NCI-H2171 treated with DMSO at 0.1 percent for 48 hours (cell line): ENCODE measurements around the gene FTO.

Experiments used
- DNase-seq: peaks from one replicate; lab custom pipeline; 2025; lab: John Stamatoyannopoulos, UW

The FTO gene

DNA sequence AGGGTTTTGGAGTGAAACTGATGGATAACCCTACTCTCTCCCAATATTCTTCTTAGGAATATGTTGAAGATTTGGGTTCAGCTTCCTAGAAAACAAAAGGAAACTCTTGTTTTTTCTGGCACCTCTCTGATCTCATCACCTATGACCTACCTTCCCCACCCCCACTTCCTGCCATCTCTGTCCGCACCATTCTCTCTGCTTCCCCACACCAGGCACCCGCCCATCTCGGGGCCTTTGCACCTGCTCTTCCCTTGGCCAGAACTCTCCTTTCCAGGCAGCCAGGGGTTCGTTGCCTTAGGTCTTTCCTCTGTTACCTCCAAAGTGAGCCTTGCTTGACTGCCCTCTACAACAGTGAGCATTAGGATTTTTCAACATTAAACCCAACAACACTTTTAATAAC is 423.0 kb downstream of the FTO start:
- DNase-seq: no peak

DNA sequence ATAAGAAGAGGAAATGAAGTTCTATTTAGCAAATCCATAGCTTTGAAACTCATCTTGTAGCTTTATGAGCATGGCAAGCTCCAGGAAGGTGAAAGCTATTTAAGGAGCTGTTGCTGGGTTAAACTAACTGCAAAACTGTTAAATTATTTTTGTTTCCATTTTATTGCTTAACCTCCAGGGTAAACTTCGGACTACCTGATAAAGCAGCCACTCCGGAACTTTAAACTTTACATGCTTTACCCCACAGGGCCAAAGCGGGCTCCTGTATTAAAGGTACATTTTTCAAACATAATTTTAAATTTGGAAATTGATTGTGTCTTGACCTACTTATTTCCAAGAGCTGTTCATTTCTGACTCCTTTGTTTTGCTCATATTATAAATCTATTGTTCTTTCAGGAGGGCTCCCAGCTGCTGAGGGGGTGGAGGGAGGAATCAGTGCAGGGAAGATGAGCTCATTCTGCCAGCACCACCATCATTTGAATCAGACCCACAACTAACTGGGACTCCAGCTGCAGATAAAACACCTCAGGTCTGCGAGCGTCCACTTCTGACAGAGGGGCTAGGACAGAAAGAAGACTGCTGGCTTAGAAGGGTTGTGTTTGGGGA is 424.8 kb downstream of the FTO start:
- no peak for DNase-seq

DNA sequence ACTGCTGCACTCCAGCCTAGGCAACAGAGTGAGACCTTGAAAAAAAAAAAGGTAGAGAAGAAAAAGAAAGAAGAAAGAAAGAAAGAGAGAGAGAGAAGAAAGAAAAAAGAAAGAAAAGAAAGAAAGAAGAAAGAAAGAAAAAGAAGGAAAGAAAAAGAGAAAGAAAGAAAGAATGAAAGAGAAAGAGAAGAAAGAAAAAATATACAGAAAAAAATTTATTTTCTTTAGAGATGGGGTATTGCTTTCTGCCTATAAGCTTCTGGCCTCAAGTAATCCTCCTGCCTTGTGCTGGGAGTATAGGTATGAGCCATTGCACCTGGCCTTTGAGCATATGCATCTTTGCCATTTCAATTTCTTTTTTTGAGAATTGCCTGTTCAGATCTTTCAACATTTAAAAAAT is 425.9 kb downstream of the FTO start:
- no peak for DNase-seq

DNA sequence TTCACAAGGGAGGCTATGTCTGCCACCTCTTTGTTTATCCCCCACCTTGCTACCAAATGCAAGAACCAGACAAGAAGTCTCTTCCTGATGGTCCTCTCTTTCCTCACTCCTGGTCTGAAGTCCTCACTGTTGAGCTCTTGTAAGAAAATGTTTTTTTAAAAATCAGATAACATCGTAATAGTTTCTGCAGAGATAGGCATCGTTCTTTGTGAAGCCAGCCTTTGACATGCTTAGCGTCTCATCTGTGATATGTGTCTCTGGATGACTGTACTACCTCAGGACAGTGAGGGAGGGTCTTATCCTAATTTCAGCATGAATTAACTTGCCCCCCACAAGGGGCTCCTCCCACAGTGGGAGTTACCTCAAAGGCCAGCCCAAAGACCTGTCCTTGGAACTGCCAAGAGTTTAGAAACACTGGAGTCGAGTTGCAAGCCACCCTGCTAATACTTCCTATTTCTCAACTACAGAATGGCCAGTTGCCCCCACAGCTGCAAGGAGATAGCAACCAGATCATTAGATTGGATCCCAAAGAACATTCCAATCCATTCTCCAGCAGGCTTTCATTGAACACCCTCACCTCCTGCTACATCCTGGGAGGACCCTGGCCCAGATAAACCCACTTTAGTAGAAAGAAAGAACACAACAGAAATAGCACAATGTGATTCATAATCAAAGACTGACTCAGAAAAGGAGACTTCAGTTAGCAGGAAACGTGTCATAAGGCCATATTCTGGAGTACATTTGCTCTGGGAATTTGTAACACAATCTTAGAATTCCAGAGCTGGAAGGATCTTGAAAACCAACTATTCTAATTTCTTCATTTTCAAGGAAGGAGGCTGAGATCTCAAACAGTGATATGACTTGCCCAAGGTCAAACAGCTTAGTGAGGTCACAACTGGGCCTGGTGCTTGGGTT is 431.7 kb downstream of the FTO start:
- no peak for DNase-seq

DNA sequence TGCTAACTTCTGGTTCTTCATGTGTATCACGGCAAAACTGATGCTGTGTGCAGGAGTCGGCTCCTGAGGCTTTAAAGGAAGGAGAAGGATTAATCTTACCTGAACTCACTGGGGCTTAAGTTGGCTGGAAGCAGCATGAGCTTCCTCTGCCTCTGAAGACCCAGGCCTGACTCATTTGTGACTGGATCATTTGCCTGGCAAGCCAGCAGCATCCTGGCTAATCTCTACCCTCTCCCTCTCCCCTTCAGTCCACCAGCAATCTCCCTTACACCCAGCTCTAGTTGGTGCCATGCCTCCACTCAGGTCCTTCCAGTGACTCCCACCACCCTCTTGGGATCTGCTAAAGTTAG is 432.3 kb downstream of the FTO start:
- DNase-seq: no peak

DNA sequence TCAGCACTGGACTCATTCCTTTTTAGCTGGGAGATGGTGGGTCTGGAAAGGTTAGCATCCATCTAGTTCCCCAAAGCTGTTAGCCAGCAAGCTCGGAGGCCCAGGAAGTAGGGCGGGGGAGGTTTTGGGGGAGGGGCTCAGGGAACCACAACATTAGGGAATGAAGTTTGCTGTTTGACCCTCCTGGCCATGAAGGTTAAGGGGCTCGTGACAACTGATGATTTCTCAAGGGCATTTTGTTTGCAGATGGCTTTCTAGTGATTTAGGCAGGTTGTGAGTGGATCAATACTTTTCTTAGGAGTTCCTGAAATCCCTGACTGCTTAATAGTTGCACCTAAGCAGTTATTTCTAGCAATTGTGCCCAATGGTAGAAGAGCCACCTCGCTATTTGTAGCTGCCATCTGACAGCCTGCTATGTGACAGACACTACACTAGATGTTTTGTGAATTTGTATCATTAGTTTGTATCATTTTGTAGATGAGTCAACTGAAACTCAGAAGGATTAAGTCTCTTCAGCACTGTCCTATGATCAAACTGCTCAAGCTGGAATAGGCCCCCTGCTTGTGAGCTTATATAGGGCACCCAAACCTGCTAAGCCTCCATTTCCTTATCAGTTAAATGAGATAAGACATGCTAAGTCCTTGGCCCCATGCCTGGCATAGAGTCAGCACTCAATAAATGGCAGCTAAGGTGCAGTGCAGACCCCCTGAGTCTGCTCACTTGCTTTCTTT is 436.3 kb downstream of the FTO start:
- DNase-seq: no peak

DNA sequence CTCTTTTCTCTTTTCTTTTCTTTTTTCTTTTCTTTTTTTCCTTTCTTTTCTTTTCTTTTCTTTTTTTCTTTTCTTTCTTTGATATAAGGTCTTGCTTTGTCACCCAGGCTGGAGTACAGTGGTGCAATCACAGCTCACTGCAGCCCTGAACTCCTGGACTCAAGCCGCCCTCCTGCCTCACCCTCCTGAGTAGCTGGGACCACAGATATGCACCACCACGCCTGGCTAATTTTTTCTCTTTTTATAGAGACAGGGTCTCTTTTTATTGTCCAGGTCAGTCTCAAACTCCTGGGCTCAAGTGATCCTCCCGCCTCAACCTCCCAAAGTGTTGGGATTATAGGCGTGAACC is 436.8 kb downstream of the FTO start:
- DNase-seq: no peak

DNA sequence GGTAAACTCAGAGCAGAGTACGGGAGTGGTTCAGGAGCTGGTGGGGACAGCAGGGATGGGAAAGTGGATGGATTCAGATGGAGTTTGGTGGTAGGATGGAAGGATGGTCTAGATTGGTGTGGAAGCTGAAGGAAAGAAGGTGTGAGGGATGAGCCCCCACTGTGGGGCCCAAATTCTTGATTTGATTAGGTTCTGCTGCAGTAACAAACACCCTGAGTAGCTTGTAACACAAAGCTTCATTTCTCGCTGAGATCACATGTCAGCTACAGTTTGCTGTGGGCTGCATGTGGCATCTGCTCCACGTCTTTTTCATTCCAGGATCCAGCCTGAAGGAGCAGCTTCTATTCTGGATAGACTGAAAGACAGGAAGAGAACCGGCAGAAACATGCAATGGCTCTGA is 438.8 kb downstream of the FTO start:
- DNase-seq: no peak

DNA sequence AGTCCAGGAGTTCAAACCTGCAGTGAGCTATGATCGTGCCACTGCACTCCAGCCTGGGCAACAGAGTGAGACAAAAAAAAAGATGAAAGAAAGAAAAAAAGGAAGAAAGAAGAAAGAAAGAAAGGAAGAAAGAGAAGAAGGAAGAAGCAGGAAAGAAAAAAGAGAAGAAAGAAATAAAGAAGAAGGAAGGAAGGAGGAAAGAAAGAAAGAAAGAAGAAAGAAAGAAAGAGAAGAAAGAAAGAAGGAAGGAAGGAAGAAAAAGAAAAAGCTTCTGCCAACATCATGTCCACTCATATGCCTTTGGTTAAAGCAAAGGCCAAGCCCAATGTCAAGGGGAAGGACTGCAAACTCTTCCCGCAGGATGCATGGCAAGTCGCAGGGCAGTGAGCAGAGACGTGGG is 439.5 kb downstream of the FTO start:
- DNase-seq: no peak

DNA sequence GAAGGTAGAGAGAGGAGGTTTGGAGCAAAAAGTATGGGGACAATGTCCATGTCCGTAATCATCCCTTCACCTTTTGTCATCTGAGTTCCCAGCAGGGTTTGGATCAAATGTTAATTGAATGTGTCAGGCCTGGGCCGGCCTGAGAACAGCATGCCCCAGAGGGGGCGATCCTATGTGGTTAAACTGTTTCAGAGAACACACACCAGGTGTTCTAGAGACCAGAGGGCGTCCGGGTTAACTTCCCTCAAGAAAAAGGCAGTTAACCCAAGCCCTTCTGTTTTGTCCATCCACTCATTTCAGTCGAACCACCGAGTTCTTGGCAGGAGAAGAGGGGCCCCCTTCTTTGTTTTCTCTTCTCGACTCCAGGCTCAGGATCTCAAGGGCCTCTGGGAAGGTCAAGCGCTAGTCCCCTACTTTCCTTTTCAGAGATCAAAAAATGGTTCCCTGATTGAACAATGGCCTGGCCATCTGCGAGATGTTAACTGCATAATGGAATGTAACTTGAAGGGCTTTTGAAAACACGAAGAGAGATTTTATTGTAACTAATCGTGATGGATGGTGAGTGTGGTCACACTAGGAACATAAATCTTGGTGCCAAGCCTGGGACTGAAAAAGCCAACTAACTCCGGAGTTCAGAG is 440.1 kb downstream of the FTO start:
- DNase-seq: no peak

DNA sequence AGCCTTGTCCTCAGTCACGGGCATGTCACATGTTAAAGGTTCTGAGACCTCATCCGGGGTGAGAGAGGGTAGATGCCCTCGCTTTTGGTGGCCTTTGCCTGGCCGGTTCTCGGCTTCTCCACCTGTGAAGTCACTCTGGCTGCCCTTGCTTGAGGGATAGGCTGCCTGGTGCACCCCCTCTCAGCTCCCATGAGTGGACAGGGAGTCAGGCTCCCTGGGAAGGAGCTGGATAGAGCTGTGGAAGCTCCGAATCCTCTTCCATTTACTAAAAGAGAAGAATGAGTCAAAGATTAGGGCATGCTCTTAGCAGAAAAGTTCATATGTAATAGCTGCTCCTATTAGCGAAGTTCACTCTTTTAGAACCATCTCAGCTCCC is 440.6 kb downstream of the FTO start:
- no peak for DNase-seq

DNA sequence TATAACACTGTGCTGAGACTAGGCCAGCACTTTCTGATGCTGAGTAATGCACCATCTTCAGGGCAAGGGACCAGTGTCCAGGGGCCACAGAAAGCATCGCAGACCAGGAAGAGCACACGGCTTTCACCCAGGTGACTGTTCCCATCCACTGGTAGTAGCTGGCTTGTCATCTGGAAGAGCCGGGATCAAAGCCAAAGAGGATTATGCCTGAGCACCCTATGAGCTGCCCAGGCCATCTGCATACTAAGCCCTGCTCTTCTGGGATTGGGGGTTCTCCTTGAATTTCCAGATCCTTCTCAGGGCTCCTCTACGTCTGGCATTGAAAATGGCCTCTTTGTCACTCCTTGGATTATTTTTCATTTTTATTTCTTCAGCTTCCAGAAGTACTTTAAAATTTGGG is 441.9 kb downstream of the FTO start:
- DNase-seq: peak; percentile 58

DNA sequence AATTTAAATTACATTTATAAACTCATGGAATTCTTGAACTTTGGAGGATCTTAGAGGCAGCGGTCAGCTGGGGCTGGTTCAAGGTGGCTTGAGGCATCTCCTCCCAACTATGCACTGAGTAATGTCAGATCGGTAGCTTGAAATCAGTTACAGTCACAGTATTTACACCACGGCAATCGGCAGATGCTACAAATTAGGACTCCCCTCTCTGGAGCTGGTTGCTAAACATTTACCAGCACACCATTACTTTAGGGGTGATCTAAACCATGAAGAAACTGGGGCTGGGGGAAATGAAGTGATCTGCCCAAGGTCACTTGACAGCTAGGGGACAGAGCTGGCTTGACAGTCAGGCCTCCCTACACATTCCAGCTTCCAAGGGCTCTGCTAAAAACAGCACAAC is 445.0 kb downstream of the FTO start:
- DNase-seq: no peak

DNA sequence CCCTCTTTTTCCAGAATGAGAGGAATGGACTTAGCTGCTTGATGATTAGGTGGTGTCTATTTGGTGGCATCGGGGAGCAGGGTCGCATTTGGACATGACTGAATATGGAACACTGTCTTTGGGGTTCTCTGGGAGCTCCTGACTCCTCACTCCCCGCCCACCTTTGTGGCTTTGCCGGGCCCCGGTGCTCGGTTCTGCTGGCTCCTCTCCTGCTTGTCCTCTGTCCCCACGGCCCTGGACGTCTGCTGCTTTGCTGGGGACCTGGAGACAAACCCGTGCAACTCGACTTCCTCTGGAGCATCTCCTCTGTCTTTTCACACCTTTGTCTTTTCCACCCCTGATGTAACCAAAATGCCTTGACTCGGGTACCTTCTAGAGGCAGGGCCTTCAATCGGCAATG is 446.9 kb downstream of the FTO start:
- DNase-seq: no peak

DNA sequence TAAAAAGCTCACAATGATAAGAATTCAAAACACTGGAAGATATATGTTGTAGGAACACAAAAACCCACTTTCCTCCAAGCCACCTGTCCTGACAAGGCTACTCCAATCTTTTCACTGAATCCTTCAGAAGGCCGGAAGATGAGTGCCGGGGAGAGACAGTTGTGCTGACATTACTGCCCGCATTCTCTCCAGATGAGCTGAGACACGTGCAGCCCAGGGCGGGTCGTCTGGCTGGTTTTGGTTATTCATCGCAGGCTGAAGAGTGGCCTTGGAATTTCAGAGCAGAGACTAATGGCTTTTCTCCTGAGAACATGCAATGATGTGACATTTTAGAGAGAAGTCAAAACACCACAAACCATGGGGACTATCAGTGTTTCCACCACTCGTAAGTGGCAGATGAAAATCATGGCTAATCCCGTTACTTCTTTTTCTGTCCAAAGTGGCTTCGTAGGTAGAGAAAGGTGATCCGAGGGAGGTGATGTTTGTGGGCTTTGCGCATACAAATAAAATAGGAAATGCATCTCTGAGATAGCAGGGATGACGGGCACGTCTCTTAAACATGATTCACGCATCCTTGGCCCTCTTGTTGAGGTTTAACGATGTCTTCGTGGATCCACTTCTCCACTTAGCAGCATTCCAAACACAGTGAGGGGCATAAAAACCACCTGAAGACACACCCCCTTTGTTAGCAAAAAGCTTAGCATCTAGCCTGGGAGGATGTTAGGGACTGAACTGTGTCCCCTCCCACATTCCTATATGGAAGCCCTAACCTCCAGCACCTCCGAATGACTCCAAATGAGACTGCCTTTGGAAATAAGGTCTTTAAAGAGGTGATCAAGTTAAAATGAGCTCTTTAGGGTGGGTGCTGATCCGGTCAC is 448.6 kb downstream of the FTO start:
- DNase-seq: no peak

DNA sequence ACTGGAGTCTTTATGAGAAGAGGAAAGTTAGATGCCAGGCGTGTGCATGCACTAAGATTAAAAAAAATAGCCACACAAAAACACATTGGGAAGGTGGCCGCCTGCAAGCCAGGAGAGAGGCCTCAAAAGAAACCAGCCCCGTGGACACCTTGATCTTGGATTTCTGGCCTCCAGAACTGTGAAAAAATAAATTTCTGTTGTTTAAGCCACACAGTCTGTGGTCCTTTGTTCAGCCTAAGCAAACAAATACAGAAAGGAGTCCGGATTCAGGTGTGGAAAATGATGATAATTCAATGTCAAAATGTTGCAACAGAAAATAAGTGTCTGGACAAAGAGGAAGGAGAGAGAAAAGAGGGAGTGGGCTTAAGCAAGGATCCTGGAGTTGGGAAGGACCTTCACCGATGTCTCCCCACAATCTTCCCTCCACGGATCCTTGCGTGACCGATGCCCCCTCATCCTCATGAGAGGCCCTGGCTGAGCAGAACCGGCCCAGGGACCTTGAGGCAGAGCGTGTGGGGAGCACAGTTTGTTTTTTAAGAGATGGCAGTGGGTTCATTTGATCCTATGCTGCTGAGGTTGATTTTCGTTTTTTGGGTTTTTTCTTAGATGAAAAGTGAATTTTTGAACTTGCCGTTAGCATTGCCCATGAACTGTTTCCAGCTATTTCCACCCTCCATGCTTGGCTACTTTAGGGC is 449.4 kb downstream of the FTO start:
- DNase-seq: no peak

DNA sequence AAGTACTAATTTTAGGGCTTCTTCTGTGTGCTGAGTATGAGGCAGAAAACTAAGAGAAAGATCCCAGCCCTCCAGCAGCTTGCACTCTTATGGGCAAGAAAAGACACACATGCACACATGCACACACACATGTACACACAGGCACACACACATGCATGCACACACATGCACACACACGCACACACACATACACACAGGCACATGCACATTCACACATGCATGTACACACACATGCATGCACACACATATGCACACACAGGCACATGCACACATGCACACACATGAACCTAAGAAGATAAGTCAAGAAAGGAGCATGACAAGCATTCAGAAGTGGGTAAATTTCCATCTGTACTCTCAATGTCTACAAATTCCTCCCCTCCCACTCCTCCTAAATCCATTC is 452.4 kb downstream of the FTO start:
- no peak for DNase-seq

DNA sequence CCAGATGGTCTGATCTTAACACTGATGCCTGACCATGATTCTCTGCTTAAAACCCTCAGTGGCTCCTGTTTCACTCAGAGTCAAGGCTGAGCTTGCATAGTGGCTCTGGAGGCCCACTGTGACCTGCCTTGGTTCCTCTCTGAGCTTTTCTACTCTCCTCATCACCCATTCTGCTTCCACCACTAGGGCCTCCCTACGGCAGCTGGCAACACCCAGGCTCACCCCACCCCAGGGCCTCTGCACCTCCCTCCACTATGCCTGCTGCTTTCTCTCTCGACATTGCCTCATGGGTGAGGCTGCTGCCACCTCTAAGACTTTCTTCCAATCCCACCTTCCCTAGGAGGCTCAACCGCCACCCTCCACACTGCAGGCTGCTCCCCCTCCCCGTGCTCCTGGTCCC is 455.0 kb downstream of the FTO start:
- no peak for DNase-seq

DNA sequence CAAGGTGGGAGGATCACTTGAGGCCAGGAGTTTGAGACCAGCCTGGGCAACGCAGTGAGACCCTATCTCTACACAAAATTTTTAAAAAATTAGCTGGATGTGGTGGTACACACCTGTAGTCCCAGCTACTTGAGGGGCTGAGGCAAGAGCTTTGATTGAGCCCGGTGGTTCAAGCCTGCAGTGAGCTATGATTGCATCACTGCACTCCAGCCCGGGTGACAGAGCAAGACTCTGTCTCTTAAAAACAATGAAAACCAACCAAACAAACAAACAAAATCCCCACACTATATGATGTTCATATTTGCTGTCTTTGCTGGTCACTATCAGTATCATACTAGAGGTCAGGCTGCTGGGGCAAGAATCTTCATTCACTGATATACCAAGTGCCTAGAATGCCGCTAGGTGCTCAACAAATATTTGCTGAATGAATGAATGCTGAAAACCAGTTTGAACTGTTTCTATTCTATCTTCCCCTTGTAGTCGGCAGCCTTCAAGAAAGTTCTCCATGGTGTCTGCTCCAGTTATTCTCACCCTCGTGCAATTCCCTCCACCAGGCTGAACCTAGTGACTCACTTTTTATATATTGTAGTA is 455.6 kb downstream of the FTO start:
- DNase-seq: no peak

DNA sequence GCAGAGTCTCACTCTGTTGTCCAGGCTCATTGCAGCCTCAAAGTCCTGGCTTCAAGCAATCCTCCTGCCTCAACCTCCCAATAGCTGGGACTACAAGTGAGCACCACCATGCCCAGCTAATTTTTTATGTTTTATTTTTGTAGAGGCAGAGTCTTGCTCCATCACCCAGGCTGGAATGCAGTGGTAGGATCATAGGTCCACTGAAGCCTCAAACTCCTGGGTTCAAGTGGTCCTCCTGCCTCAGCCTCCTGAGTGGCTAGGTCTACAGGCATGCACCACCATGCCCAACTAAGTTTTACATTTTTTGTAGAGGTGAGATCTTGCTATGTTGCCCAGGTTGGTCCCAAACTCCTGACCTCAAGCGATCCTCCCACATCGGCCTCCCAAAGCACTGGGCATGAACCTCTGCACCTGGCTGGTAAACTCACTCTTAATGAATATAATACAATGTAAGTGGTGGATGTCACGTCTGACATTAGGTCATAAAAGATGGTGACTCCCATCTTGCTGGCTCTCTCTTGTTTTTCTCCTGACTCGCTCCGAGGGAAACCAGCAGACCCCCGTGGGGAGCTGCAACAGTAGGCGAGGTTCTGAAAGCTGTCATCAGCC is 456.4 kb downstream of the FTO start:
- no peak for DNase-seq
